Keratinocyte (primary cell): ENCODE measurements around the gene PLXNB1. TPM values are rescaled to one million over a fixed set of nuclear protein-coding genes. Genes with fewer than 3 reads are reported as not detected.

Experiments
- DNase-seq: peaks from one replicate; pipeline ENCODE4 v3.0.0-alpha.2; 2011; ENCODE audit warnings: low read depth, missing footprints, low spot score
- FAIRE-seq: peaks from 2 replicates; lab custom pipeline; 2011; peaks lifted over from hg19 to GRCh38; lab: Jason Lieb, UNC
- H2AFZ ChIP-seq: 2 replicates; pipeline ENCODE4 v1.6.0; 2012; ENCODE audit warnings: low read length, control low read depth, inconsistent platforms; ENCODE audit not compliant: control insufficient read depth
- H3K27ac ChIP-seq: 2 replicates; pipeline ENCODE4 v1.5.1; 2011; ENCODE audit warnings: low read length; ENCODE audit not compliant: control insufficient read depth, insufficient read depth
- H3K27me3 ChIP-seq: 3 replicates; pipeline ENCODE4 v1.6.0; 2011; ENCODE audit warnings: low read length; ENCODE audit not compliant: control insufficient read depth, insufficient read depth; ENCODE audit errors: extremely low read depth
- H3K36me3 ChIP-seq, 2 experiments: 2 replicates in 1 of 2; 3 replicates in 1 of 2; pipeline ENCODE4 v1.5.1; 2011; ENCODE audit warnings: low read length in 2 of 2, mild to moderate bottlenecking in 1 of 2; ENCODE audit not compliant: control insufficient read depth in 2 of 2, insufficient read depth in 2 of 2; ENCODE audit errors: extremely low read depth in 1 of 2
- H3K4me1 ChIP-seq: 3 replicates; pipeline ENCODE4 v1.5.1; 2011; ENCODE audit warnings: low read length; ENCODE audit not compliant: control insufficient read depth, insufficient read depth; ENCODE audit errors: extremely low read depth
- H3K4me2 ChIP-seq: 3 replicates; pipeline ENCODE4 v1.6.0; 2011; ENCODE audit warnings: low read depth, low read length; ENCODE audit not compliant: control insufficient read depth, insufficient read depth; ENCODE audit errors: extremely low read depth
- H3K4me3 ChIP-seq, 3 experiments: fragments of 200-600 bp in 1 of 3; sonication (generic) in 1 of 3; 2 replicates in 2 of 3; 3 replicates in 1 of 3; pipeline ENCODE4 v1.5.1; 2011 to 2016; ENCODE audit warnings: low read length in 3 of 3, mild to moderate bottlenecking in 3 of 3, control low read depth in 2 of 3, inconsistent platforms in 1 of 3, low read depth in 1 of 3, mixed read lengths in 1 of 3, mixed run types in 1 of 3, moderate library complexity in 1 of 3; ENCODE audit not compliant: control insufficient read depth in 2 of 3, insufficient read depth in 2 of 3; ENCODE audit errors: extremely low read depth in 1 of 3
- H3K79me2 ChIP-seq: 2 replicates; pipeline ENCODE4 v1.6.0; 2012; ENCODE audit warnings: low read length; ENCODE audit not compliant: control insufficient read depth, insufficient read depth
- H3K9ac ChIP-seq: 3 replicates; pipeline ENCODE4 v1.6.0; 2011; ENCODE audit warnings: low read length; ENCODE audit not compliant: control insufficient read depth, insufficient read depth; ENCODE audit errors: extremely low read depth
- H3K9me1 ChIP-seq: 3 replicates; pipeline ENCODE4 v1.6.0; 2011; ENCODE audit warnings: low read length; ENCODE audit not compliant: control insufficient read depth, insufficient read depth; ENCODE audit errors: extremely low read depth
- H3K9me3 ChIP-seq: 2 replicates; pipeline ENCODE4 v1.5.1; 2012; ENCODE audit warnings: low read depth, low read length; ENCODE audit not compliant: control insufficient read depth
- H4K20me1 ChIP-seq: 3 replicates; pipeline ENCODE4 v1.6.0; 2011; ENCODE audit warnings: low read length; ENCODE audit not compliant: control insufficient read depth, insufficient read depth; ENCODE audit errors: extremely low read depth
- EZH2 ChIP-seq: IDR thresholded peaks from one replicate; pipeline ENCODE4 v1.6.1; 2012; ENCODE audit warnings: inconsistent platforms, mild to moderate bottlenecking, low read length, moderate library complexity
- dilution Hi-C: fragments of 300-500 bp; cut with MboI; formaldehyde crosslinking; loops from one replicate; pipeline ENCODE4 v1.7.0; 2020; ENCODE audit warnings: low sequenced_read_pairs; ENCODE audit not compliant: extremely low pct_ligation_motif_present
- polyA plus RNA-seq, 5 experiments: library from polyadenylated mRNA; depleted of rRNA in 3 of 5; stranded (reverse) in 3 of 5; stranded (forward) in 1 of 5; unstranded in 1 of 5; fragments of >200 nt; gene quantifications; 1 replicate in 1 of 5; 2 replicates in 3 of 5; 3 replicates in 1 of 5; pipeline versions ENCODE4 v1.2.1 to v1.2.3, GENCODE V29; 2011 to 2012; ENCODE audit warnings: missing spikeins in 2 of 5, low read depth in 1 of 5, low replicate concordance in 1 of 5
- TF ChIP-seq, protein P1 (sequence below), 3 experiments: IDR thresholded peaks in 1 of 3; conservative IDR thresholded peaks in 1 of 3; optimal IDR thresholded peaks in 1 of 3; 2 replicates in 2 of 3; 3 replicates in 1 of 3; pipeline versions ENCODE3 to v1.5.1; 2011; ENCODE audit warnings: low read length in 3 of 3, mild to moderate bottlenecking in 3 of 3, moderate library complexity in 2 of 3, control low read depth in 1 of 3, inconsistent platforms in 1 of 3; ENCODE audit not compliant: insufficient read depth in 2 of 3; ENCODE audit errors: extremely low read depth in 1 of 3

Gene PLXNB1
- polyA plus RNA-seq, 1 donor (not counting 4 experiments of a cell fraction or from before 2014, with no cell fraction given) = 83.0 TPM

DNA sequence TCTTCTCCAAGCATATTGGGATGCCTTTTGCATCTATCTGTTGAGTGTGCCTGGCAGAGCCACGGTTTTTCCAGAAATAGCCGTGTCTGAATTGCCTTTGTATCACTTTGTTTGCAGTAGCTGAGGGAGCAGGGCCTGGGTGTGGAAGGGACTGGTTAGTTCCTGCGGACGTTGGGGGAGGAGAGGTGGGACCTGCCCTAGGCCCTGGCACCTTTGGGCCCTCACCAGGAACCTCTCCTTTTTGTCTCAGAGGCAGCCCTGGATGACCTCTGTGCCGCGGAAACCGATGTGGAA lies 35.3 kb upstream of the PLXNB1 start:
- H3K4me1 ChIP-seq = peaks cover 31% of the 10 kb centered on the region
- H2AFZ ChIP-seq = no peak overlapping the region
- H3K4me2 ChIP-seq = peak overlapping the region; percentile 27
- FAIRE-seq (no peak), DNase-seq (no peak)
- H3K36me3 ChIP-seq = peaks cover 15 to 40% of the 10 kb centered on the region in 2 experiments
- no peaks in the 10 kb centered on the region for H4K20me1 ChIP-seq
- H3K9ac ChIP-seq = peak overlapping the region; percentile 93
- dilution Hi-C loops = no loop called here
- no peaks in the 10 kb centered on the region for H3K9me1 ChIP-seq
- TF ChIP-seq EZH2 = no peak
- TF ChIP-seq, protein P1, sequence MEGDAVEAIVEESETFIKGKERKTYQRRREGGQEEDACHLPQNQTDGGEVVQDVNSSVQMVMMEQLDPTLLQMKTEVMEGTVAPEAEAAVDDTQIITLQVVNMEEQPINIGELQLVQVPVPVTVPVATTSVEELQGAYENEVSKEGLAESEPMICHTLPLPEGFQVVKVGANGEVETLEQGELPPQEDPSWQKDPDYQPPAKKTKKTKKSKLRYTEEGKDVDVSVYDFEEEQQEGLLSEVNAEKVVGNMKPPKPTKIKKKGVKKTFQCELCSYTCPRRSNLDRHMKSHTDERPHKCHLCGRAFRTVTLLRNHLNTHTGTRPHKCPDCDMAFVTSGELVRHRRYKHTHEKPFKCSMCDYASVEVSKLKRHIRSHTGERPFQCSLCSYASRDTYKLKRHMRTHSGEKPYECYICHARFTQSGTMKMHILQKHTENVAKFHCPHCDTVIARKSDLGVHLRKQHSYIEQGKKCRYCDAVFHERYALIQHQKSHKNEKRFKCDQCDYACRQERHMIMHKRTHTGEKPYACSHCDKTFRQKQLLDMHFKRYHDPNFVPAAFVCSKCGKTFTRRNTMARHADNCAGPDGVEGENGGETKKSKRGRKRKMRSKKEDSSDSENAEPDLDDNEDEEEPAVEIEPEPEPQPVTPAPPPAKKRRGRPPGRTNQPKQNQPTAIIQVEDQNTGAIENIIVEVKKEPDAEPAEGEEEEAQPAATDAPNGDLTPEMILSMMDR (optimal IDR thresholded peaks at IDR 0.05 in 1 of 3, IDR thresholded peaks at IDR 0.05 in 1 of 3, conservative IDR thresholded peaks at IDR 0.05 in 1 of 3; ENCODE audit: extremely low read depth in 1 of 3, insufficient read depth in 2 of 3, low read length in 3 of 3) = no peak
- peak overlapping the region; percentile 98 for H3K27ac ChIP-seq
- peaks cover 34% of the 10 kb centered on the region for H3K79me2 ChIP-seq
- H3K27me3 ChIP-seq = no peaks in the 10 kb centered on the region
- H3K9me3 ChIP-seq = no peaks in the 10 kb centered on the region
- no peak overlapping the region for H3K4me3 ChIP-seq

DNA sequence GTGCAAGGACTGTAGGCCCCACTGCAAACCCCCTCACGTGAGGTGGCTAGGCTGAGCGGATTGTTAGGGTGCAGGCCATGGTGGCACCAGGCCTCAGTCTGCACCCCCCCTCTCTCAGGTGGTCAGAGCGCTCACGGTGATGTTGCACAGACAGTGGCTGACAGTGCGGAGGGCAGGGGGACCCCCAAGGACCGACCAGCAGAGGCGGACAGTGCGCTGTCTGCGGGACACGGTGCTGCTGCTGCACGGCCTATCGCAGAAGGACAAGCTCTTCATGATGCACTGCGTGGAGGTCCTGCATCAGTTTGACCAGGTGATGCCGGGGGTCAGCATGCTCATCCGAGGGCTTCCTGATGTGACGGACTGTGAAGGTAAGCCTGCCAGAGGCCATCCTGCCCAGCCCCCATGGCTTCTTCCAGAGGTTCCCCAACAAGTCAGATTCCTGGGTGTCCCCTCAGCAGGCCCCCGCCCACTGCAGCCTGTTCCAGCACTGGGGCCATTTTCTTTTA lies 34.9 kb upstream of the PLXNB1 start:
- Histone ChIP-seq H3K9ac (no peak overlapping the region), H3K79me2 (peaks cover 30% of the 10 kb centered on the region), H3K27me3 (no peaks in the 10 kb centered on the region), H3K4me1 (peaks cover 31% of the 10 kb centered on the region), H4K20me1 (no peaks in the 10 kb centered on the region), H2AFZ (no peak overlapping the region), H3K4me2 (no peak overlapping the region), H3K9me1 (no peaks in the 10 kb centered on the region), H3K36me3 (peaks cover 17 to 42% of the 10 kb centered on the region in 2 experiments), H3K27ac (peak overlapping the region; percentile 98), H3K9me3 (no peaks in the 10 kb centered on the region), H3K4me3 (no peak overlapping the region)
- TF ChIP-seq, protein P1 (optimal IDR thresholded peaks at IDR 0.05 in 1 of 3, IDR thresholded peaks at IDR 0.05 in 1 of 3, conservative IDR thresholded peaks at IDR 0.05 in 1 of 3; ENCODE audit: extremely low read depth in 1 of 3, insufficient read depth in 2 of 3, low read length in 3 of 3) = no peak
- DNase-seq (no peak), FAIRE-seq (no peak)
- dilution Hi-C loops = no loop called here
